Measurements from ENCODE around the gene CTAG1B.
"Not testable (repeated sequence)": the region's sequence is repeated elsewhere in the genome, so short reads cannot be mapped to it uniquely, and the experiment has no call there.

The CTAG1B gene

DNA sequence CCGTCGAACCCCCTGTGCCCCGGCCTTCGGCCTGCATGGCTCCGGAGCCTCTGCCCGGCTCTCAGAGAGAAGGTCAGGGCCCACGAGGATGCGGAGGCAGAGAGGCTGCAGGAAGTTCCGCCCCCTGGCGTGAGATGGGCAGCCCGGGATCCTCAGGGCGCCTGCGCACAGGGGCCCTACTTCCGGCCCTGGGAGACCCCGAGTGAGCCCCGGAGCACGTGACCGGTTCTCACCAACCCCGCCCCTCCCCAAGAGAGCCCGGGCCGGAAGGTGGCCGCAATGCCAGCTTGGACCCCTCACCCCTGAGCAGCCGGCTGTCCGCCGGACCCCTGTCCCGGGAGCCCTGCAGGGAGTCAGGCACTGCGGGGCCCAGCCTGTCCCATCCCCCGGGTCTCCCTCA lies at the start of gene CTAG1B:
Gene CTAG1B, minus strand, starts transcription at position 101 of the 400 bp plus-strand sequence. Its CDS starts 64 bp downstream, at position 37.
- not testable (repeated sequence) for DNase-seq

GRCh38 chrX:154661899-154662298 lies 42.8 kb upstream of the CTAG1B start:
- DNase-seq, result no peak

- no peak for DNase-seq
Observed at GRCh38 chrX:154661170-154661569, 42.1 kb upstream of the CTAG1B start.

DNA sequence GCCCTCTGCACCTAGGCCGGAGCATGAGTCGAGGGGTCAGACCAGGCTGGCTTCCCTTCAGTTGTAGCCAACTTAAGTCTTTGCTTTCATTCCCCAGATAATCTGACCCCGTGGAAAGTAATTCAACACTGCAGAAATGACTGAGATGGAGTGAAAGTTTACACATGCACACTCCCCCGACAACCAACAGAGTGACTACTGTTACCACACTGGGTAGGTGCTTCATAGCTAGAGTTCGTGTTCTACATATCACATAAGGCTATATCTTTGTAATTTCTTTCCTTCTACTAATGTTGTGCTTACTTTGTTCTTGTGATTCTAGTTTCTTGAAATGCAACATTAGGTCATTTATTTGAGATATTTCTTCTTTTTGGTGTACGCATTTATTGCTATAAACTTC lies 41.5 kb upstream of the CTAG1B start:
- DNase-seq, result no peak

GRCh38 chrX:154658957-154659356 lies 39.9 kb upstream of the CTAG1B start:
- DNase-seq, result no peak

GRCh38 chrX:154658187-154658586 lies 39.1 kb upstream of the CTAG1B start:
- no peak for DNase-seq

GRCh38 chrX:154657226-154657805 lies 38.2 kb upstream of the CTAG1B start:
- DNase-seq, result no peak

- DNase-seq, result no peak
Observed at GRCh38 chrX:154655786-154656185, 36.7 kb upstream of the CTAG1B start.

GRCh38 chrX:154655346-154655745 lies 36.3 kb upstream of the CTAG1B start:
- no peak for DNase-seq

GRCh38 chrX:154654925-154655324 lies 35.8 kb upstream of the CTAG1B start:
- no peak for DNase-seq

DNA sequence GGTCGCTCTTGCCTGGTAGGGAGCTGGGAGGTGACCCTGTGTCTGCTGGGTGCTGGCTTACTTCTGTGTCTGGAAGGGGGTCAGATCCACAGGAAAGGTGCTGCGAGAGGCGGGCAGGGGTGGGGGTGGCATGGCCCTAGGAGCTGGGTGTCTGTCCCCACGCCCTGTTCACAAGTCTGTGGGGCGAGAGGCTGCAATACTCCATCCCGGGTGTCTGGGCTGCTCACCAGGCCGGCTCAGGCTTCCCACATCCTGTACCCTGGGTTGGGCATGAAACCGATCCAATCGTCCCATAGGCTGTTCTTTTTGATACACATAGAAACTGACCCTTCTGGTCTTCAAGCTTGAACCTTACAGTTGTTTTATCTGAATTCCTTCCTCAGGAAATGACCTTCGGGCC lies 35.3 kb upstream of the CTAG1B start:
- DNase-seq, result no peak

DNA sequence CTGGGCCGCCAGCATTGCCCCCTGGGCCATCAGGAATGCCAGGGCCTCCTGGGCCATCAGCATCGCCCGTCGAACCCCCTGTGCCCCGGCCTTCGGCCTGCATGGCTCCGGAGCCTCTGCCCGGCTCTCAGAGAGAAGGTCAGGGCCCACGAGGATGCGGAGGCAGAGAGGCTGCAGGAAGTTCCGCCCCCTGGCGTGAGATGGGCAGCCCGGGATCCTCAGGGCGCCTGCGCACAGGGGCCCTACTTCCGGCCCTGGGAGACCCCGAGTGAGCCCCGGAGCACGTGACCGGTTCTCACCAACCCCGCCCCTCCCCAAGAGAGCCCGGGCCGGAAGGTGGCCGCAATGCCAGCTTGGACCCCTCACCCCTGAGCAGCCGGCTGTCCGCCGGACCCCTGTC lies 34.3 kb upstream of the CTAG1B start, which contains the start of gene CTAG2:
Gene CTAG2, minus strand, starts transcription at position 167 of the 400 bp plus-strand sequence. Its CDS starts 64 bp downstream, at position 103.
- DNase-seq, result not testable (repeated sequence)

- no peak for DNase-seq
Observed at GRCh38 chrX:154653048-154653401, 33.9 kb upstream of the CTAG1B start.

- DNase-seq, result no peak
Observed at GRCh38 chrX:154652311-154653047, 33.4 kb upstream of the CTAG1B start.

DNA sequence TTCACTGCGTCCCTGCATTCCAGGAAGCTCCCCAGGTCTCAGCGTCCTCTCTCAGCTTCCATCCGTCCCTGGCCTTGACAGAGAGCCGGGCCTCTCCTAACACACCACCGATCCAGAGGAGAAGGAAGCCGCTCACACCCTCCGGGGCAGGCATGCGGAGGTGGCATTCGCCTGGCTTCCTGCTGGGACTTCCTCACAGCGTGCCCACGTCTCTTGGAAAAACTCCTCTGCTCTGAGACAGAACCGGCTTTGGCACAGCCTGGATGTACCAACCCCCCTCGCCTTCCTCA lies 31.1 kb upstream of the CTAG1B start:
- no peak for DNase-seq

GRCh38 chrX:154649503-154650220 lies 30.6 kb upstream of the CTAG1B start:
- no peak for DNase-seq

DNA sequence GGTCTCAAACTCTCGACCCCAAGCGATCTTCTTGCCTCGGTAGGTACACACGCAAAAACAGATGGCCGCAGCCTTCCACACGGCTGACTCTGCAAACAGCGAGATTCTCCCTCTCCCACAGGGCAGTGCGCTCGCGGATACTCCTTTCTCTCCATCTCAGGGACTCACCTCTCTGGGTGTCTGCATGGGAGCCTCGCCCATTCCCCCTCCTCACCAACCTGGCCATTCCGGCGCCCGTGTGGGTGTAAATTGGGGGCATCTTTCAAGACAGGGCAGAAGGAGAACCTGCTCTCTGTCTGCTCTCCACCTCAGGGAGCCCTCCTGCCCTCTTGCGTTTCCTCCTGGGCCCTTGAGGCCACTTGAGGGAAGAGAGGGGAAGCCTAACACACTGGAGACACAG lies 29.8 kb upstream of the CTAG1B start:
- DNase-seq, result no peak

DNA sequence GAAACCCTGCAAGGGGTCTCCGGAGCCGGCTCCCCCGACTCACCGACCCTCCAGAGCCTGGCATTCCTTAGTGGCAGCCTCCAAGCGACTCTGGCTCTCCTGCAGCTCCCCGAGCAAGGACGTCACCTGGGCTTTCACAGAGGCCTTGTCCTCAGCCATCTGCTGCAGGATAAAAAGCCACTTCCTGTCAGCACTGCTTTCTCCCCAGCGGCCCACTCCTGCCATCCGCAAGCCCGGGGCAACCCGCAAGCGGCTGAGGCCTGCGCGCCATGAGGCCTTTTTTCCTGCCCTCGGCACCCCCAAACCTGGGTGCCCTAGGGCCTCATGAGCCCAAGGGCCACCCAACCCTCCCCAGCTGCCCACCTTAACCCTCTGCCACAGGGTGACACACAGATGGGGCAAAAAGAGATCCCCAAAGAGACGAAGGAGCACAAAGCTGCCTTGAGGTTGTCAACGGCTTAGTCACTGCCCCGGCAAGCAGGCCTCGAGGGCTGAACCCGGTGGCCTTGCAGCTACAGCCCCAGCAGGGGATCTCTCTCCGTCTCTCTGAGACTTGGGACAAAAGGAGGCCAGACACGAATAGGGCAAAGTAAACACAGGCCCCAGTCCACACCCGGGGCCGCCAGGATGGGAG lies 26.8 kb upstream of the CTAG1B start:
- not testable (repeated sequence) for DNase-seq

DNA sequence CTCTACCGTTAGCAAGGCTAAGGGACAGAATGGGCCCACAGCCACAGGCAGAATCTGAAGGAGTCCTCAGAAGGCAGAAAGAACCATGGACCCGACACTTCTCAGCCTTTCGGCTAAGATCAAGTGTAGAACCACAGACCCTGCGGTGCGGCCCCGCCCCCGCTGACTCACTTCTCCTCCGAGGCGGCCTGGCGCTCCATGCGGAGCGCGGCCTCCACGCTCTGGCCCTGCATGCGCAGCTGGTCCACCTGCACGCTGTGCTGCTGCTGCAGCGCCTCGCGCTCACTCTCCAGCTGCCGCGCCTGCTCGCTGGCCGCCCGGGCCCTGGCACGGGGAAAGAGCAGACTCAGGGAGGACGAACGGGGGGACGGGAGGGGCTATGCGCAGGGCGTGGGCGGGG lies 24.6 kb upstream of the CTAG1B start:
- not testable (repeated sequence) for DNase-seq

DNA sequence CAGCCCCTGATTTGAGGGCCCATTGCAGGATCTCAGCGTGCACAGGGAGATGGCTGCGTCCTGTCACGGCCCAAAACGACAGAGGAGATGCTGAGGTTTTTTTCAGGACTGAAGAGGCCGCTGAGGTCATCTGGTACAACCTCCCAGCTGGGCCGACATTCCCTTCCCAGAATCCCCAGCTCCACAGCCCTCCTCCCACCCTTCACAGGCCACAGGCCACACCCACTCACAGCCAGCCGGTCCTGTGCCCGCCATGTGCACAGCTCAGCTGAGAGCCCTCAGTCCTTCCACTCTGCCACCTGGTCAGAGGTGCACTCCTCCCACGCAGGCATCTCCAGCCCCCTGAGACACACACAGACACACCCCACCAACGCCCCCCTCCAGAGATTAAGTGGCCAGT lies 22.7 kb upstream of the CTAG1B start:
- not testable (repeated sequence) for DNase-seq

- not testable (repeated sequence) for DNase-seq
Observed at GRCh38 chrX:154633661-154634060, 14.6 kb upstream of the CTAG1B start.

GRCh38 chrX:154630949-154631348 lies 11.9 kb upstream of the CTAG1B start:
- not testable (repeated sequence) for DNase-seq

DNA sequence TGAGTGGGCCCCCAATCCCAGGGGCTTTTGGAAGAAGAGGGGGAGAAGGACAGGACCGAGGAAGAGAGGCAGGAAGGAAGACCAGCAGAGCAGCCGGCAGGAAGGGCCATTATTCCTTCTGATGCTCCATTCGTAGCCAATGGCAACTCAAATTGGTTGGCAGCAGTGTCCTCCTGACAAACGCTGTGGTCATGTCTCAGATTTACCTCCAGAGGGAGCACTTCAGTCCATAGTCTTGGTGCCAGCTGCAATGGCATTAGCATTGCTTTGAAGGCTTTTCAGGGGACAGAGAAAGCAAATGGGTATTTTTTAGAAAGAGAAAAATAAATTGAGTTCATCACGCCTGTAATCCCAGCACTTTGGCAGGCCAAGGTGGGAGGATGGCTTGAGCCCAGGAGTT lies 9.9 kb upstream of the CTAG1B start:
- DNase-seq, result not testable (repeated sequence)

Measured in NCI-H1417 treated with DMSO at 0.1 percent for 48 hours (cell line).